HUES64 (cell line): Measurements from ENCODE around the gene SELP.

ENCODE experiments used
- H3K27ac ChIP-seq: 2 replicates; pipeline ENCODE4 v1.7.0; 2013; ENCODE audit warnings: low read depth, low read length, inconsistent platforms
- H3K27me3 ChIP-seq: 2 replicates; pipeline ENCODE4 v1.6.1; 2013; ENCODE audit warnings: mild to moderate bottlenecking, low read length; ENCODE audit not compliant: insufficient read depth
- H3K36me3 ChIP-seq: 2 replicates; pipeline ENCODE4 v1.6.1; 2013; ENCODE audit warnings: mild to moderate bottlenecking, low read length; ENCODE audit not compliant: insufficient read depth
- H3K4me1 ChIP-seq: 2 replicates; pipeline ENCODE4 v1.6.1; 2013; ENCODE audit warnings: mild to moderate bottlenecking, low read length, moderate library complexity; ENCODE audit not compliant: insufficient read depth
- H3K4me3 ChIP-seq: 2 replicates; pipeline ENCODE4 v1.5.1; 2013; ENCODE audit warnings: mild to moderate bottlenecking, low read length, moderate library complexity
- H3K9ac ChIP-seq: 2 replicates; pipeline ENCODE4 v1.6.1; 2013; ENCODE audit warnings: mild to moderate bottlenecking, low read depth, low read length
- H3K9me3 ChIP-seq: 2 replicates; pipeline ENCODE4 v1.6.1; 2013; ENCODE audit warnings: low read depth, low read length; ENCODE audit not compliant: insufficient read depth
- WGBS: fragments of 150-250, 120-280 bp; methylation state at CpG from one replicate; pipeline ENCODE4 v1.1.7; 2013; ENCODE audit warnings: missing lambda C conversion rate; 5-methylcytosine and 5-hydroxymethylcytosine counted together

SELP gene

GRCh38 chr1:169620565-169620964, 9.4 kb downstream of the SELP start:
- H3K9me3 ChIP-seq = no peaks in the 10 kb centered on the region
- no peaks in the 10 kb centered on the region for H3K4me1 ChIP-seq
- no peaks in the 10 kb centered on the region for H3K27me3 ChIP-seq
- H3K36me3 ChIP-seq = no peaks in the 10 kb centered on the region
- no peak overlapping the region for H3K9ac ChIP-seq
- no peak overlapping the region for H3K27ac ChIP-seq
- 95% methylated on average over 8 of the region's 8 CpGs for WGBS
- no peak overlapping the region for H3K4me3 ChIP-seq

- no peak overlapping the region for H3K9ac ChIP-seq
- H3K4me3 ChIP-seq = no peak overlapping the region
- 95% methylated on average over 2 of the region's 2 CpGs for WGBS
- no peaks in the 10 kb centered on the region; the same call in 1 of the 2 replicates for H3K27me3 ChIP-seq
- H3K4me1 ChIP-seq = no peaks in the 10 kb centered on the region
- H3K9me3 ChIP-seq = no peaks in the 10 kb centered on the region
- H3K27ac ChIP-seq = no peak overlapping the region
- no peaks in the 10 kb centered on the region for H3K36me3 ChIP-seq
These were observed 11.6 kb downstream of the SELP start for GRCh38 chr1:169618367-169618766.

DNA sequence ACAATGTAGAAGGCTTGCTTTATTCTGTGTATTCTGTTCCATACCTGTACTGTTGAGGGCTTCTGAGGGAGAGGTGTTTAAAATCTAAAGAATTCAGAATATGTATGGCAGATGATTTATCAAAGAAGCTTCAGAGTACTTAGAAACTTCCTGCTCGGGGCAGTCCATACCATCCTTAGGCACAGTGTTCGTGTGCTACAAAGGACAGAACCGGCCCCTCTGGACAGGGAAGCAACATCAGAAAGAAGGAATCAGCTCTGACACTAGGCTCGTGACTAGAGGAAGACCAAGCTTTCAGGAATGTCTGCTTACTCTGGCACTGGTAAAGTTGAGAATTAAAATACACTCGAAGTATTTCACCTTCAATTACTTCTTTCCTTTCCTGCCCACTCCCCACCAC, 14.1 kb downstream of the SELP start:
- no peaks in the 10 kb centered on the region; the same call in 1 of the 2 replicates for H3K27me3 ChIP-seq
- H3K9ac ChIP-seq = no peak overlapping the region
- WGBS = 91% methylated on average over 5 of the region's 5 CpGs
- H3K4me3 ChIP-seq = no peak overlapping the region
- no peaks in the 10 kb centered on the region for H3K9me3 ChIP-seq
- H3K27ac ChIP-seq = no peak overlapping the region
- no peaks in the 10 kb centered on the region for H3K4me1 ChIP-seq
- H3K36me3 ChIP-seq = no peaks in the 10 kb centered on the region

DNA sequence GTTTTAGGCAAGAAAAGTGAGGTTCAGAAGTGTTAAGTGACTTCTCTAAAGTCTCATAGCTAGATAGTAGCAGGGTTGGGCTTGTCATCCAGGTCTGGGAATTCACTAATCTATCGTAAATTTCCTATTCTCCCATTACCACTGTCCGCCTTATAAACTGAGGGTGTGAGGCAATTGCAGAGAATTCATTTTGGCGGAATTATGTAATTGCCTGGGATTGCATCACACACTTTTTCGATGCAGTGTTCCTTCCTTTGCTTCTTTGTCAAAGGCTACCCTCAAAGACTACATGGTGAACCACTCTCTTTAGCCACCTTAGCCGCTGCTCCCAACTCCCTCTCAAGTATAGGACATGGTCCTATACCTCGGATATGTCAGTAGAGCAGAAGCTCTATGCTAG, 19.1 kb downstream of the SELP start:
- Histone ChIP-seq H3K4me3 (no peak overlapping the region), H3K9me3 (no peaks in the 10 kb centered on the region), H3K4me1 (no peaks in the 10 kb centered on the region), H3K9ac (no peak overlapping the region), H3K27me3 (no peaks in the 10 kb centered on the region; the same call in 1 of the 2 replicates), H3K27ac (no peak overlapping the region), H3K36me3 (no peaks in the 10 kb centered on the region)
- 75% methylated on average over 4 of the region's 6 CpGs for WGBS

DNA sequence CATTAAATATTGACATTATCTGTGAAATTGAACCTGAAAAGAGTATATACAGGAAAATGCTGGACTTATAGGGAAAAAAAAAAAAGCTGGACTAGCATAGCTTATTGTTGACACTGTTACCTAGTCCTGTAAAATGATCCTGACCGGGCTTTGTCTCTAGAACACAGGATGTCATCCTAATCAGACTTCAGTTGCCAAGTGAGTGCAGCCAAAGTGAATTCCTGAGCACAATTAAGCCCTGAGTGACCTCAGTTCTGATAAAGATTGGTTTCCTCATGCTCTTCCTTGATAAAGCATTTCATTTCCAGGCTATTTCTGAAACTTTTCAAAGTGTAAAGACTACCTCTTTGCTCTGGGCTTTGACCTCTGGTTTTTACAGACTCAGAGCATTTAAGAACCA, 19.8 kb downstream of the SELP start:
- H3K27me3 ChIP-seq = no peaks in the 10 kb centered on the region; the same call in 1 of the 2 replicates
- H3K9ac ChIP-seq = no peak overlapping the region
- WGBS = 83% methylated on average over 1 of the region's 1 CpG
- H3K36me3 ChIP-seq = no peaks in the 10 kb centered on the region
- H3K9me3 ChIP-seq = no peaks in the 10 kb centered on the region
- H3K4me1 ChIP-seq = no peaks in the 10 kb centered on the region
- no peak overlapping the region for H3K27ac ChIP-seq
- no peak overlapping the region for H3K4me3 ChIP-seq

DNA sequence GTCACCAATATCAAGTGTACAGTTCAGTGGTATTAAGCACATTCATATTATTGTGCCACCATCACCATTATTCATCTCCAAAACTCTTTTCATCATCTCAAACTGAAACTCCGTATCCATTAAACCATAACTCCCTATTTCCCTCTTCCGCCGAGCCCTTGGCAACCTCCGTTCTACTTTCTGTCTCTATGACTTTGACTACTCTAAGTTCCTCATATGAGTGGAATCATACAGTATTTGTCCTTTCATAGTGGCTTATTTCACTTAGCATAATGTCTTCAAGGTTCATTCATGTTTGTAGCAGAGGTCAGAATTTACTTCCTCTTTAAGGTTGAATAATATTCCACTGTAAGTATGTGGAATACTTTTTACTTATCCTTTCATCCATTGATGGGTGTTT, 21.7 kb downstream of the SELP start:
- Histone ChIP-seq H3K4me3 (no peak overlapping the region), H3K36me3 (no peaks in the 10 kb centered on the region)

DNA sequence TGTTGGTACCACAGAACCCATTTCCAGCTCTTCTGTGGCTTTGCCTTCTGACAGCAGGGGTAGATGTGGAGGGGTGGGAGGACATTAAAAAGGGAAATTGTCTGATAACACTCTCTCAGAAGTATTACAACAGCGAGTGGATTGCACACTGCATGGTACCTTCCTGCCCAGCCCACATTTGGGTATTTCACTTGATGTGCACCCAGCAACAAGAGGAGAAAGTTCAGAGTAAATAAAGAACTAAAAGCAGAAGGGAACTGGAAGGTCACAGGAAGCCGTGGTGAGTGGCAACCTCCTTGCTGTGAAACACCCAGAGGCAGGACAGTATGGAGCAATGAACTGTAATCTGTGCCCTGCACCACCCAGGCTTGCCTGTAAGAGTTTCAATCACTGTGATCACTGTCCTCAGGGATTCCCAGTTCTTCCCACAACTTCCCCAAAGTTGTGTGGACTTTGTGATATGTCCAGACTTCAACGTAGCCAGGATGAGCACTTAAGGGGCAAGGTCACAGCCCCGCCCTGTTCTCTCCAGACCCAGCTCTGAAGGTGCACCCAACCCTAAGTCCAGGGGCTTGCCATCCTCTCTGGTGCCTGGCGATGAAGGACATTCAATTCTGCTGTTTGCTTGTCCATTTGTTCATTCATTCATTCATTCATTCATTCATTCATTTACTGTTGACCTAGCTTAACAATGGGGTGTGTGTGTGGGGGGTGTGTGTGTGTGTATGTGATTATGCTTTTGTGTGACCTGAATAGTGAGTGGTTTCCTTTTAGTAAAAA, 25.0 kb downstream of the SELP start:
- H3K4me1 ChIP-seq = no peaks in the 10 kb centered on the region
- no peak overlapping the region for H3K9ac ChIP-seq
- H3K27me3 ChIP-seq = no peaks in the 10 kb centered on the region
- WGBS = 86% methylated on average over 5 of the region's 5 CpGs
- no peaks in the 10 kb centered on the region for H3K9me3 ChIP-seq
- no peaks in the 10 kb centered on the region for H3K36me3 ChIP-seq
- no peak overlapping the region for H3K27ac ChIP-seq
- H3K4me3 ChIP-seq = no peak overlapping the region

More for the DNA sequence above, 21.7 kb downstream of the SELP start:
- Histone ChIP-seq H3K4me1 (no peaks in the 10 kb centered on the region), H3K9me3 (no peaks in the 10 kb centered on the region), H3K9ac (no peak overlapping the region), H3K27me3 (no peaks in the 10 kb centered on the region), H3K27ac (no peak overlapping the region)
- WGBS = 96% methylated on average over 4 of the region's 4 CpGs

DNA sequence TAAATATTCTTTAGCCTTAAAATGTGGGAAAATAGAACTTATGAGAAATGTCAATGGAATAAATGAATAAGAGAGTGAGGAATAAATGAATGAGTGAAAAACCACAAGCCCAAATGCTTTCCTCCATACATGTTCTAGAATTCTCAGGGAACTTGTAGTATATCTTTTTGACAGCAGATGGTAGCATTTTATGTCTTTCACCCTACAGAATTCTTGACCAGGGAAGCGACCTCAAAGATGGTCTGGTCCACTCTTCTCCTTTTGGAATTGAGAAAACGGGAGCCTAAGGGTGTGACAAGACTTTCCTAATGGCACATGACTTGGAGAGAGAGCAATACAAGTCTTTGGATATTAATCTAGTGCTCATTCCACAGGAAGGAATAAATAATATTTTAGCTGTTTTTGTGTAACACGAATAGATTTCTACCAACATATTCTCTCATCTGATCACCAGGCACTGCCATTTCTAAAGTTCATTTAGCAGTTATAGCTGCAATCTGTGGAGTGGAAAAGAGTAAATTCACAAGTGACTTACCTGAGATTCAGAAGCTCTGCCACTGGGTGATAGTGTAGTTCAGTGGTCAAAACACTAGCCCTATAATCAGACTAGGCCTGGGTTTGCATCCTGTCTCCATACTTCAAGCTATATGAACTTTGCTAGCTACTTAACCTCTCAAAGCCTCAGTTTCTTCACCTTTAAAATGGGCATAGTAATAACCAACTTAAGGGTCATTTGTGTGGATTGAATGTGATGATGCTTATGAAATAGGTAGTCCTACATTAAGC, 28.6 kb downstream of the SELP start:
- no peak overlapping the region for H3K4me3 ChIP-seq
- H3K9me3 ChIP-seq = no peaks in the 10 kb centered on the region
- H3K36me3 ChIP-seq = no peaks in the 10 kb centered on the region
- WGBS = 31% methylated on average over 2 of the region's 3 CpGs
- H3K4me1 ChIP-seq = no peaks in the 10 kb centered on the region
- no peak overlapping the region for H3K9ac ChIP-seq
- H3K27me3 ChIP-seq = no peaks in the 10 kb centered on the region
- no peak overlapping the region for H3K27ac ChIP-seq

- H3K4me3 ChIP-seq = no peak overlapping the region
- no peaks in the 10 kb centered on the region for H3K36me3 ChIP-seq
- 23% methylated on average over 2 of the region's 3 CpGs for WGBS
- H3K27ac ChIP-seq = no peak overlapping the region
- H3K9me3 ChIP-seq = no peaks in the 10 kb centered on the region
- no peaks in the 10 kb centered on the region for H3K4me1 ChIP-seq
- H3K9ac ChIP-seq = no peak overlapping the region
- H3K27me3 ChIP-seq = no peaks in the 10 kb centered on the region
These were observed 33.9 kb downstream of the SELP start for GRCh38 chr1:169595764-169596711.

DNA sequence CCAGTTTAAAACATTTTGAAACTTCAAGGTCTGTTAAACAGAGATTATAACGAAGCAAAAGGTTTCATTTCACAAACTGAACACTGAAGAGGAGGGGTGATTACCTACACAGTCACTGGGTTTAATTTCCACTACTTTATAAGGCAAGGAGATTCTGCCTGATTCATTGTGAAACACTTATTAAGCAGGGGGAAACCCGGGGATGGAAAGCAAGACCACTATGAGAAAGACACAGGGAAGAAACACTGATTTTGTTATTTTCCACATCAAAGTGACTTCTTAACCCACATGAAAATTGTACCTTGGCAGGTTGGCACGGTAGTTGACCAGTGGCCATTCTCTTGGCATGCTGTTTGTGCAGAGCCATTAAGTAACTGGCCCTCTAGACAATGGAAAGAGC, 35.5 kb downstream of the SELP start:
- 76% methylated on average over 2 of the region's 3 CpGs for WGBS
- no peak overlapping the region for H3K27ac ChIP-seq

More for the DNA sequence above, 35.5 kb downstream of the SELP start:
- Histone ChIP-seq H3K4me3 (no peak overlapping the region), H3K4me1 (no peaks in the 10 kb centered on the region), H3K9ac (no peak overlapping the region), H3K27me3 (no peaks in the 10 kb centered on the region), H3K9me3 (no peaks in the 10 kb centered on the region), H3K36me3 (no peaks in the 10 kb centered on the region)
